NOMO-1 treated with dmso at 0.1 percent for 144 hours (cell line): ENCODE data around the gene MACF1.

Source experiments
- DNase-seq: peaks from one replicate; lab custom pipeline; 2025; ENCODE audit not compliant: unreplicated experiment; lab: John Stamatoyannopoulos, UW

The MACF1 gene

GRCh38 chr1:39337067-39337466, 132.6 kb downstream of the MACF1 start:
- no peak for DNase-seq

GRCh38 chr1:39342776-39343175, 138.3 kb downstream of the MACF1 start:
- no peak for DNase-seq

GRCh38 chr1:39344394-39345154, 140.1 kb downstream of the MACF1 start:
- no peak for DNase-seq

- no peak for DNase-seq
Measured at GRCh38 chr1:39346872-39347271, 142.4 kb downstream of the MACF1 start.

- DNase-seq, result no peak
Measured at GRCh38 chr1:39348278-39348677, 143.8 kb downstream of the MACF1 start.

- no peak for DNase-seq
Measured at GRCh38 chr1:39352881-39353280, 148.4 kb downstream of the MACF1 start.

- no peak for DNase-seq
Measured at GRCh38 chr1:39354572-39354971, 150.1 kb downstream of the MACF1 start.

GRCh38 chr1:39358491-39358890, 154.0 kb downstream of the MACF1 start:
- no peak for DNase-seq

- DNase-seq, result no peak
Measured at GRCh38 chr1:39359028-39359570, 154.6 kb downstream of the MACF1 start.

GRCh38 chr1:39360731-39361130, 156.2 kb downstream of the MACF1 start:
- DNase-seq, result no peak

GRCh38 chr1:39361446-39361845, 157.0 kb downstream of the MACF1 start:
- DNase-seq, result no peak

GRCh38 chr1:39363267-39363666, 158.8 kb downstream of the MACF1 start:
- DNase-seq, result no peak

- DNase-seq, result no peak
Measured at GRCh38 chr1:39368045-39368444, 163.6 kb downstream of the MACF1 start.

- DNase-seq, result no peak
Measured at GRCh38 chr1:39369565-39369964, 165.1 kb downstream of the MACF1 start.

GRCh38 chr1:39370602-39371001, 166.1 kb downstream of the MACF1 start:
- DNase-seq, result no peak

GRCh38 chr1:39372105-39372504, 167.6 kb downstream of the MACF1 start:
- no peak for DNase-seq

- no peak for DNase-seq
Measured at GRCh38 chr1:39376656-39377055, 172.2 kb downstream of the MACF1 start.

- DNase-seq, result no peak
Measured at GRCh38 chr1:39378377-39378776, 173.9 kb downstream of the MACF1 start.

- no peak for DNase-seq
Measured at GRCh38 chr1:39379187-39379586, 174.7 kb downstream of the MACF1 start.

- no peak for DNase-seq
Measured at GRCh38 chr1:39380036-39380435, 175.5 kb downstream of the MACF1 start.

GRCh38 chr1:39381839-39382238, 177.3 kb downstream of the MACF1 start:
- no peak for DNase-seq

- DNase-seq, result no peak
Measured at GRCh38 chr1:39384305-39384704, 179.8 kb downstream of the MACF1 start.
